Nucleus accumbens (tissue), 56 donors: ENCODE results near the gene POLR3A.
"Not testable (repeated sequence)": the region's sequence is repeated elsewhere in the genome, so short reads cannot be mapped to it uniquely, and the experiment has no call there.

Source experiments
- DNase-seq, 56 donors: peaks; one replicate each; lab custom pipeline; 2025; lab: John Stamatoyannopoulos, UW

POLR3A gene

GRCh38 chr10:78029269-78030226 is at the start of gene POLR3A:
TSS of gene POLR3A (minus strand) at chr10:78029515. CDS start at chr10:78029407, 108 bp downstream.
- DNase-seq: peak in 55 of 56 donors; percentile 51 to 95 (median 84)

GRCh38 chr10:78078539-78079330 is 49.4 kb upstream of the POLR3A start:
- no peak for DNase-seq

GRCh38 chr10:78075806-78076205 is 46.5 kb upstream of the POLR3A start:
- DNase-seq: not testable (repeated sequence)

- DNase-seq: no peak
Measured at GRCh38 chr10:78072504-78072903, 43.2 kb upstream of the POLR3A start.

- no peak for DNase-seq
Measured at GRCh38 chr10:78071857-78072179, 42.5 kb upstream of the POLR3A start.

GRCh38 chr10:78071140-78071856 is 42.0 kb upstream of the POLR3A start:
- peak in 1 of 56 donors; percentile 9 for DNase-seq

- DNase-seq: no peak
Measured at GRCh38 chr10:78070726-78071125, 41.4 kb upstream of the POLR3A start.

- DNase-seq: not testable (repeated sequence)
Measured at GRCh38 chr10:78070064-78070463, 40.7 kb upstream of the POLR3A start.

GRCh38 chr10:78069151-78069550 is 39.8 kb upstream of the POLR3A start:
- DNase-seq: no peak

- DNase-seq: no peak
Measured at GRCh38 chr10:78066728-78067430, 37.6 kb upstream of the POLR3A start.

- DNase-seq: no peak
Measured at GRCh38 chr10:78066012-78066411, 36.7 kb upstream of the POLR3A start.

- no peak for DNase-seq
Measured at GRCh38 chr10:78065611-78066010, 36.3 kb upstream of the POLR3A start.

- not testable (repeated sequence) for DNase-seq
Measured at GRCh38 chr10:78064919-78065318, 35.6 kb upstream of the POLR3A start.

- DNase-seq: no peak
Measured at GRCh38 chr10:78063236-78063635, 33.9 kb upstream of the POLR3A start.

- no peak for DNase-seq
Measured at GRCh38 chr10:78062296-78062695, 33.0 kb upstream of the POLR3A start.

- DNase-seq: no peak
Measured at GRCh38 chr10:78059906-78060702, 30.8 kb upstream of the POLR3A start.

GRCh38 chr10:78058562-78058961 is 29.2 kb upstream of the POLR3A start:
- no peak for DNase-seq

- no peak for DNase-seq
Measured at GRCh38 chr10:78053211-78053868, 24.0 kb upstream of the POLR3A start.

GRCh38 chr10:78049851-78050250 is 20.5 kb upstream of the POLR3A start:
- no peak for DNase-seq
